Ovary (tissue), 3 donors: ENCODE results near the gene PSENEN.

Experiments
- CTCF ChIP-seq, 3 donors: fragments of 450-650 bp in 2 of 3; fragments of 200-600 bp in 1 of 3; IDR thresholded peaks; one replicate each; pipeline versions ENCODE4 v1.5.1 to v1.8.0; 2016 to 2022; ENCODE audit warnings: antibody characterized with exemption in 3 of 3, mild to moderate bottlenecking in 1 of 3
- POLR2A ChIP-seq: fragments of 450-650 bp; IDR thresholded peaks from one replicate; pipeline ENCODE4 v1.6.1; 2017; ENCODE audit warnings: antibody characterized with exemption, mild to moderate bottlenecking, moderate library complexity
- donor health status: DM: no; HTN: no; CAD: no.

- TF ChIP-seq CTCF (IDR thresholded peaks at IDR 0.05): no peak
- TF ChIP-seq POLR2A: peak; percentile 89
These were observed 12.5 kb downstream of the PSENEN start, which contains the start of gene PROSER3 for GRCh38 chr19:35757749-35758608.
